IPS-NIHi7 (cell line): ENCODE measurements around the gene KRT4.

Experiments
- DNase-seq: peaks from one replicate; pipeline ENCODE4 v3.0.0; 2012; ENCODE audit warnings: mixed read lengths; ENCODE audit errors: extremely low spot score

Gene KRT4

GRCh38 chr12:52792185-52793029, 21.5 kb downstream of the KRT4 start:
- DNase-seq = no peak

- no peak for DNase-seq
Observed at GRCh38 chr12:52791271-52792184, 22.4 kb downstream of the KRT4 start.

- no peak for DNase-seq
Observed at GRCh38 chr12:52790427-52791270, 23.3 kb downstream of the KRT4 start.

GRCh38 chr12:52789637-52790426, 24.1 kb downstream of the KRT4 start:
- peak; percentile 38 for DNase-seq

GRCh38 chr12:52788876-52789636, 24.9 kb downstream of the KRT4 start:
- DNase-seq = no peak

GRCh38 chr12:52788192-52788875, 25.6 kb downstream of the KRT4 start:
- DNase-seq = no peak

GRCh38 chr12:52787324-52788191, 26.4 kb downstream of the KRT4 start:
- DNase-seq = no peak

GRCh38 chr12:52784909-52785308, 29.0 kb downstream of the KRT4 start:
- DNase-seq = no peak

- no peak for DNase-seq
Observed at GRCh38 chr12:52783563-52784316, 30.2 kb downstream of the KRT4 start.

- DNase-seq = no peak
Observed at GRCh38 chr12:52782502-52782901, 31.4 kb downstream of the KRT4 start.

GRCh38 chr12:52781399-52782082, 32.4 kb downstream of the KRT4 start:
- DNase-seq = no peak

- DNase-seq = no peak
Observed at GRCh38 chr12:52779914-52780313, 34.0 kb downstream of the KRT4 start.

- DNase-seq = no peak
Observed at GRCh38 chr12:52778833-52779232, 35.1 kb downstream of the KRT4 start.

- no peak for DNase-seq
Observed at GRCh38 chr12:52777566-52777965, 36.4 kb downstream of the KRT4 start.

- no peak for DNase-seq
Observed at GRCh38 chr12:52776913-52777395, 37.0 kb downstream of the KRT4 start, which contains the start of gene KRT76. TSS of gene KRT76 (minus strand) at chr12:52777345. CDS start at chr12:52777291, 54 bp downstream.

GRCh38 chr12:52776435-52776834, 37.5 kb downstream of the KRT4 start:
- DNase-seq = no peak
